Liver (tissue), 9 donors: ENCODE data around the gene ABHD12. TPM values are rescaled to one million over a fixed set of nuclear protein-coding genes. Genes with fewer than 3 reads are reported as not detected.

Experiments
- DNase-seq: peaks from one replicate; pipeline ENCODE4 v3.0.0-alpha.2; 2017; ENCODE audit warnings: low spot score
- H3K27ac ChIP-seq, 2 donors: one replicate each; pipeline ENCODE4 v1.7.0; 2013; ENCODE audit warnings: inconsistent platforms in 2 of 2, low read length in 2 of 2, control low read depth in 1 of 2, low read depth in 1 of 2, mild to moderate bottlenecking in 1 of 2
- H3K27me3 ChIP-seq, 4 donors: one replicate each; pipeline versions ENCODE4 v1.6.1 to v1.7.0; 2013; ENCODE audit warnings: low read length in 3 of 4, inconsistent platforms in 1 of 4, mild to moderate bottlenecking in 1 of 4, moderate library complexity in 1 of 4; ENCODE audit not compliant: control insufficient read depth in 4 of 4, insufficient read depth in 4 of 4
- H3K36me3 ChIP-seq, 4 donors: one replicate each; pipeline versions ENCODE4 v1.6.1 to v1.7.0; 2013; ENCODE audit warnings: low read length in 3 of 4, mild to moderate bottlenecking in 3 of 4, low read depth in 1 of 4, moderate library complexity in 1 of 4; ENCODE audit not compliant: control insufficient read depth in 4 of 4, insufficient read depth in 3 of 4
- H3K4me1 ChIP-seq, 4 donors: one replicate each; pipeline versions ENCODE4 v1.6.1 to v1.7.0; 2013; ENCODE audit warnings: low read length in 3 of 4, mild to moderate bottlenecking in 3 of 4, moderate library complexity in 1 of 4; ENCODE audit not compliant: control insufficient read depth in 4 of 4, insufficient read depth in 4 of 4
- H3K4me3 ChIP-seq, 3 donors: one replicate each; pipeline versions ENCODE4 v1.6.1 to v1.7.0; 2013; ENCODE audit warnings: low read length in 3 of 3, control low read depth in 1 of 3, low read depth in 1 of 3, mild to moderate bottlenecking in 1 of 3
- H3K9ac ChIP-seq, 2 donors: one replicate each; pipeline ENCODE4 v1.7.0; 2013; ENCODE audit warnings: low read length in 2 of 2, mild to moderate bottlenecking in 2 of 2, moderate library complexity in 2 of 2, control low read depth in 1 of 2, low read depth in 1 of 2
- H3K9me3 ChIP-seq, 4 donors: one replicate each; pipeline versions ENCODE4 v1.6.1 to v1.7.0; 2013; ENCODE audit warnings: low read length in 3 of 4; ENCODE audit not compliant: control insufficient read depth in 4 of 4
- ATF3 ChIP-seq: IDR thresholded peaks from 2 replicates; pipeline ENCODE4 v1.6.1; 2016; ENCODE audit warnings: antibody characterized with exemption
- CTCF ChIP-seq: fragments of 150-350 bp; IDR thresholded peaks from 2 replicates; pipeline ENCODE4 v1.5.1; 2017; ENCODE audit warnings: improper control_type of control experiment, low read depth, low read length; ENCODE audit not compliant: missing input control
- EGR1 ChIP-seq, 2 donors: IDR thresholded peaks; 2 replicates each; pipeline ENCODE4 v1.6.1; 2016 to 2018; ENCODE audit warnings: antibody characterized with exemption in 2 of 2, low read depth in 2 of 2
- FOXA1 ChIP-seq: IDR thresholded peaks from 2 replicates; pipeline ENCODE4 v1.6.1; 2016; ENCODE audit warnings: antibody characterized with exemption
- FOXA2 ChIP-seq: IDR thresholded peaks from 2 replicates; pipeline ENCODE4 v1.6.1; 2016; ENCODE audit warnings: antibody characterized with exemption
- GABPA ChIP-seq, 2 donors: IDR thresholded peaks in 1 of 2; conservative IDR thresholded peaks in 1 of 2; 2 replicates each; pipeline ENCODE4 v1.6.1; 2016; ENCODE audit warnings: antibody characterized with exemption in 2 of 2, mild to moderate bottlenecking in 1 of 2, moderate library complexity in 1 of 2
- HNF4A ChIP-seq, 2 donors: conservative IDR thresholded peaks; 2 replicates each; pipeline ENCODE4 v1.6.1; 2016; ENCODE audit warnings: antibody characterized with exemption in 2 of 2, mild to moderate bottlenecking in 2 of 2
- HNF4G ChIP-seq: IDR thresholded peaks from 2 replicates; pipeline ENCODE4 v1.6.1; 2016; ENCODE audit warnings: antibody characterized with exemption
- JUND ChIP-seq, 2 donors: IDR thresholded peaks; 2 replicates each; pipeline ENCODE4 v1.6.1; 2016; ENCODE audit warnings: antibody characterized with exemption in 2 of 2
- MAX ChIP-seq: IDR thresholded peaks from 2 replicates; pipeline ENCODE4 v1.6.1; 2016; ENCODE audit warnings: antibody characterized with exemption
- NR2F2 ChIP-seq: IDR thresholded peaks from 2 replicates; pipeline ENCODE4 v1.6.1; 2016; ENCODE audit warnings: antibody characterized with exemption
- RAD21 ChIP-seq, 2 donors: IDR thresholded peaks; 2 replicates each; pipeline ENCODE4 v1.6.1; 2016; ENCODE audit warnings: antibody characterized with exemption in 2 of 2, mild to moderate bottlenecking in 2 of 2
- RXRA ChIP-seq, 2 donors: IDR thresholded peaks; 2 replicates each; pipeline ENCODE4 v1.6.1; 2017 to 2018; ENCODE audit warnings: antibody characterized with exemption in 2 of 2, mild to moderate bottlenecking in 1 of 2
- SP1 ChIP-seq: IDR thresholded peaks from 2 replicates; pipeline ENCODE4 v1.6.1; 2018; ENCODE audit warnings: antibody characterized with exemption, mild to moderate bottlenecking
- TAF1 ChIP-seq: conservative IDR thresholded peaks from 2 replicates; pipeline ENCODE4 v1.6.1; 2016; ENCODE audit warnings: antibody characterized with exemption, mild to moderate bottlenecking
- YY1 ChIP-seq: IDR thresholded peaks from 2 replicates; pipeline ENCODE4 v1.6.1; 2016; ENCODE audit warnings: antibody characterized with exemption, mild to moderate bottlenecking
- WGBS: extraction: QIAGEN DNeasy Blood & Tissue Kit; methylation state at CpG from one replicate; pipeline ENCODE4 v1.1.7; 2013; 5-methylcytosine and 5-hydroxymethylcytosine counted together
- polyA plus RNA-seq, 2 donors: library from polyadenylated mRNA; stranded (reverse) in 1 of 2; unstranded in 1 of 2; fragments of 200-250 nt in 1 of 2; fragments of >200 nt in 1 of 2; fragmentation: Nextera tagmentation in 1 of 2; extraction: Ambion mirVana in 1 of 2; gene quantifications; one replicate each; pipeline versions ENCODE4 v1.2.1 to v1.2.3, GENCODE V29; 2013 to 2015
- total RNA-seq, 2 donors: library from RNA; depleted of rRNA; stranded (reverse); fragments of >200 nt; gene quantifications; one replicate each; pipeline ENCODE4 v1.2.3, GENCODE V29; 2014
- TF ChIP-seq, protein P1 (sequence below): IDR thresholded peaks from 2 replicates; pipeline ENCODE4 v1.6.1; 2016; ENCODE audit warnings: antibody characterized with exemption, mild to moderate bottlenecking
- TF ChIP-seq, protein P2 (sequence below): IDR thresholded peaks from 2 replicates; pipeline ENCODE4 v1.6.1; 2016; ENCODE audit warnings: antibody characterized with exemption
- donor health status: healthy.
- donor health status: healthy.
- donor health status: healthy.
- donor health status: healthy.
- donor health status: healthy.

ABHD12 gene
- total and polyA plus RNA-seq, 4 donors = 11.1 to 15.4 (median 12.9) TPM

GRCh38 chr20:25353353-25353746 is 37.3 kb downstream of the ABHD12 start:
- TF ChIP-seq CTCF (no peak), MAX (no peak), TAF1 (no peak), HNF4G (no peak), EGR1 (IDR thresholded peaks at IDR 0.05; ENCODE audit: low read depth in 2 of 2) (no peak), RXRA (IDR thresholded peaks at IDR 0.05) (no peak), RAD21 (IDR thresholded peaks at IDR 0.05) (no peak), NR2F2 (no peak)
- TF ChIP-seq, protein P1, sequence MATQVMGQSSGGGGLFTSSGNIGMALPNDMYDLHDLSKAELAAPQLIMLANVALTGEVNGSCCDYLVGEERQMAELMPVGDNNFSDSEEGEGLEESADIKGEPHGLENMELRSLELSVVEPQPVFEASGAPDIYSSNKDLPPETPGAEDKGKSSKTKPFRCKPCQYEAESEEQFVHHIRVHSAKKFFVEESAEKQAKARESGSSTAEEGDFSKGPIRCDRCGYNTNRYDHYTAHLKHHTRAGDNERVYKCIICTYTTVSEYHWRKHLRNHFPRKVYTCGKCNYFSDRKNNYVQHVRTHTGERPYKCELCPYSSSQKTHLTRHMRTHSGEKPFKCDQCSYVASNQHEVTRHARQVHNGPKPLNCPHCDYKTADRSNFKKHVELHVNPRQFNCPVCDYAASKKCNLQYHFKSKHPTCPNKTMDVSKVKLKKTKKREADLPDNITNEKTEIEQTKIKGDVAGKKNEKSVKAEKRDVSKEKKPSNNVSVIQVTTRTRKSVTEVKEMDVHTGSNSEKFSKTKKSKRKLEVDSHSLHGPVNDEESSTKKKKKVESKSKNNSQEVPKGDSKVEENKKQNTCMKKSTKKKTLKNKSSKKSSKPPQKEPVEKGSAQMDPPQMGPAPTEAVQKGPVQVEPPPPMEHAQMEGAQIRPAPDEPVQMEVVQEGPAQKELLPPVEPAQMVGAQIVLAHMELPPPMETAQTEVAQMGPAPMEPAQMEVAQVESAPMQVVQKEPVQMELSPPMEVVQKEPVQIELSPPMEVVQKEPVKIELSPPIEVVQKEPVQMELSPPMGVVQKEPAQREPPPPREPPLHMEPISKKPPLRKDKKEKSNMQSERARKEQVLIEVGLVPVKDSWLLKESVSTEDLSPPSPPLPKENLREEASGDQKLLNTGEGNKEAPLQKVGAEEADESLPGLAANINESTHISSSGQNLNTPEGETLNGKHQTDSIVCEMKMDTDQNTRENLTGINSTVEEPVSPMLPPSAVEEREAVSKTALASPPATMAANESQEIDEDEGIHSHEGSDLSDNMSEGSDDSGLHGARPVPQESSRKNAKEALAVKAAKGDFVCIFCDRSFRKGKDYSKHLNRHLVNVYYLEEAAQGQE = no peak
- Histone ChIP-seq H3K9me3 (no peaks in the 10 kb centered on the region), H3K4me1 (peaks cover 0 to 3% (median 1%) of the 10 kb centered on the region in 4 donors), H3K4me3 (no peak overlapping the region), H3K36me3 (no peaks in the 10 kb centered on the region), H3K27ac (no peak overlapping the region), H3K9ac (no peak overlapping the region), H3K27me3 (no peaks in the 10 kb centered on the region)
- DNase-seq = no peak
- WGBS = 80% methylated on average over 3 of the region's 3 CpGs

- DNase-seq = no peak
- Histone ChIP-seq H3K27me3 (no peaks in the 10 kb centered on the region), H3K27ac (no peak overlapping the region), H3K9ac (no peak overlapping the region), H3K9me3 (no peaks in the 10 kb centered on the region), H3K4me3 (no peak overlapping the region), H3K36me3 (no peaks in the 10 kb centered on the region), H3K4me1 (peaks cover 0 to 3% (median 1%) of the 10 kb centered on the region in 4 donors)
- no peak for TF ChIP-seq SP1
- no peak for TF ChIP-seq YY1
- no peak for TF ChIP-seq GABPA (IDR thresholded peaks at IDR 0.05 in 1 of 2, conservative IDR thresholded peaks at IDR 0.05 in 1 of 2)
- TF ChIP-seq ATF3 = no peak
- no peak for TF ChIP-seq NR2F2
- TF ChIP-seq CTCF = no peak
- TF ChIP-seq, protein P1 = no peak
- no peak for TF ChIP-seq RXRA (IDR thresholded peaks at IDR 0.05)
- TF ChIP-seq FOXA2 = no peak
- no peak for TF ChIP-seq RAD21 (IDR thresholded peaks at IDR 0.05)
- TF ChIP-seq JUND (IDR thresholded peaks at IDR 0.05) = no peak
- TF ChIP-seq TAF1 = no peak
- no peak for TF ChIP-seq MAX
- TF ChIP-seq, protein P2, sequence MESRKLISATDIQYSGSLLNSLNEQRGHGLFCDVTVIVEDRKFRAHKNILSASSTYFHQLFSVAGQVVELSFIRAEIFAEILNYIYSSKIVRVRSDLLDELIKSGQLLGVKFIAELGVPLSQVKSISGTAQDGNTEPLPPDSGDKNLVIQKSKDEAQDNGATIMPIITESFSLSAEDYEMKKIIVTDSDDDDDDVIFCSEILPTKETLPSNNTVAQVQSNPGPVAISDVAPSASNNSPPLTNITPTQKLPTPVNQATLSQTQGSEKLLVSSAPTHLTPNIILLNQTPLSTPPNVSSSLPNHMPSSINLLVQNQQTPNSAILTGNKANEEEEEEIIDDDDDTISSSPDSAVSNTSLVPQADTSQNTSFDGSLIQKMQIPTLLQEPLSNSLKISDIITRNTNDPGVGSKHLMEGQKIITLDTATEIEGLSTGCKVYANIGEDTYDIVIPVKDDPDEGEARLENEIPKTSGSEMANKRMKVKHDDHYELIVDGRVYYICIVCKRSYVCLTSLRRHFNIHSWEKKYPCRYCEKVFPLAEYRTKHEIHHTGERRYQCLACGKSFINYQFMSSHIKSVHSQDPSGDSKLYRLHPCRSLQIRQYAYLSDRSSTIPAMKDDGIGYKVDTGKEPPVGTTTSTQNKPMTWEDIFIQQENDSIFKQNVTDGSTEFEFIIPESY = no peak
- TF ChIP-seq FOXA1 = no peak
- TF ChIP-seq HNF4A (conservative IDR thresholded peaks at IDR 0.05) = no peak
- 93% methylated on average over 3 of the region's 3 CpGs for WGBS
Observed at GRCh38 chr20:25352746-25353145, 37.9 kb downstream of the ABHD12 start.
